Thyroid gland (tissue), 4 donors: ENCODE data around the gene ERG.

Experiments used
- CTCF ChIP-seq, 6 experiments: fragments of 200-600 bp in 3 of 6; fragments of 450-650 bp in 3 of 6; sonication (generic) in 3 of 6; IDR thresholded peaks; one replicate each; pipeline ENCODE4 v1.5.1; 2016 to 2019; ENCODE audit warnings: antibody characterized with exemption in 6 of 6, mild to moderate bottlenecking in 2 of 6, inconsistent platforms in 1 of 6, moderate library complexity in 1 of 6
- POLR2A ChIP-seq, 2 donors: fragments of 450-650 bp; IDR thresholded peaks; one replicate each; pipeline ENCODE4 v1.6.1; 2017; ENCODE audit warnings: antibody characterized with exemption in 2 of 2, mild to moderate bottlenecking in 2 of 2, moderate library complexity in 1 of 2

- TF ChIP-seq POLR2A (IDR thresholded peaks at IDR 0.05) (no peak), CTCF (IDR thresholded peaks at IDR 0.05) (no peak)
These were observed 70.1 kb downstream of the ERG start for GRCh38 chr21:38428211-38428610.
